ENCODE measurements around the gene GPR4. TPM values are rescaled to one million over a fixed set of nuclear protein-coding genes. Genes with fewer than 3 reads are reported as not detected.

The GPR4 gene
- total RNA-seq, 1 donor, result not detected

DNA sequence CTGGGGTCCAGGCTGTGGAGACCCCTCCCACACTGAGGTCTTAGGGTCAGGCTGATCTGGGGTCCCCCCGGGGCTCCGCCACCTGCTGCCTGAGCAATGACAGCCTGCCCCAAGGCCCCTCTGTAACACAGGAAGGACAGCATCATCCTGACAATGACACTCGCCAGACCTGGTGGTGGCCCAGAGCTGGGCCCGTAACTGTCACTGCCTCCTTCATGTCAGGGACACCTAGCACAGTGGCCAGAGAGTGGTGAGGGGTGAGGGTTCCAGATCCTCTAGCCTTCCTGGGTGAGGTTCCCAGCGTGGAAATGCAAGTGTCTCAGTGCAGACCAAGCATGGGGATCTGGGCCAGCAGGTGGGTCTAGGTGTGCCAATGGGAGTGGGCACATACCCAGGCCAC lies 45.2 kb downstream of the GPR4 start:
- H4K20me1 ChIP-seq (ENCODE audit: insufficient read depth, low read length), result peaks cover 26% of the 10 kb centered on the region
- TF ChIP-seq, protein P1, sequence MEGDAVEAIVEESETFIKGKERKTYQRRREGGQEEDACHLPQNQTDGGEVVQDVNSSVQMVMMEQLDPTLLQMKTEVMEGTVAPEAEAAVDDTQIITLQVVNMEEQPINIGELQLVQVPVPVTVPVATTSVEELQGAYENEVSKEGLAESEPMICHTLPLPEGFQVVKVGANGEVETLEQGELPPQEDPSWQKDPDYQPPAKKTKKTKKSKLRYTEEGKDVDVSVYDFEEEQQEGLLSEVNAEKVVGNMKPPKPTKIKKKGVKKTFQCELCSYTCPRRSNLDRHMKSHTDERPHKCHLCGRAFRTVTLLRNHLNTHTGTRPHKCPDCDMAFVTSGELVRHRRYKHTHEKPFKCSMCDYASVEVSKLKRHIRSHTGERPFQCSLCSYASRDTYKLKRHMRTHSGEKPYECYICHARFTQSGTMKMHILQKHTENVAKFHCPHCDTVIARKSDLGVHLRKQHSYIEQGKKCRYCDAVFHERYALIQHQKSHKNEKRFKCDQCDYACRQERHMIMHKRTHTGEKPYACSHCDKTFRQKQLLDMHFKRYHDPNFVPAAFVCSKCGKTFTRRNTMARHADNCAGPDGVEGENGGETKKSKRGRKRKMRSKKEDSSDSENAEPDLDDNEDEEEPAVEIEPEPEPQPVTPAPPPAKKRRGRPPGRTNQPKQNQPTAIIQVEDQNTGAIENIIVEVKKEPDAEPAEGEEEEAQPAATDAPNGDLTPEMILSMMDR (IDR thresholded peaks at IDR 0.05; ENCODE audit: extremely low read depth, low read depth, low read length), result no peak
- peak; percentile 69 for DNase-seq (ENCODE audit: insufficient read length, low spot score, missing footprints)
- H2AFZ ChIP-seq (ENCODE audit: low read length), result no peak overlapping the region
- no peak overlapping the region for H3K27ac ChIP-seq (ENCODE audit: low read depth, low read length)
- peaks cover 3% of the 10 kb centered on the region for H3K79me2 ChIP-seq (ENCODE audit: insufficient read depth, low read length)
- no peaks in the 10 kb centered on the region for H3K27me3 ChIP-seq (ENCODE audit: insufficient read depth, low read length)
- no peaks in the 10 kb centered on the region for H3K9me3 ChIP-seq (ENCODE audit: low read depth, low read length)
- H3K4me2 ChIP-seq (ENCODE audit: insufficient read depth, low read length), result no peak overlapping the region
- H3K4me1 ChIP-seq (ENCODE audit: insufficient read depth, low read length), result no peaks in the 10 kb centered on the region
- H3K4me3 ChIP-seq (ENCODE audit: insufficient read depth, low read length), result no peak overlapping the region
- no peaks in the 10 kb centered on the region for H3K36me3 ChIP-seq (ENCODE audit: insufficient read depth, low read length)

DNA sequence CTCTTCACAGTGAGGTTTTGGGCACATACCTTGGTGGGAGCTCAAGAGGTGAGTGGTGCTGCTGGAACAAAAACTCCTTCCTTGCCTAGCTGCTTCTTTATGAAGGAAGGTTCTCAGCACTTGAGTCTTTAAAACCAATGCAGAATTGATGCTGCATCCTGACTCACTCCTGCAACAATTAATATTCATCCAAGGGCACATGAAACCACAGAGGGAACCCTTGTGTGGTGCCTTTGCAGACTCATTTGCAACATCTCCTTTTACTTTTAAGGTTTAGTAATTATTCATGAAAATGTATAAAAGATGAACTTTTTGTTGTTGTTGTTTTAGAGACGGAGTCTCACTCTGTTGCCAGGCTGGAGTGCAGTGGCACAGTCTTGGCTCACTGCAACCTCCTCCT lies 47.5 kb downstream of the GPR4 start:
- Histone ChIP-seq H3K27me3 (ENCODE audit: insufficient read depth, low read length) (no peaks in the 10 kb centered on the region), H2AFZ (ENCODE audit: low read length) (no peak overlapping the region), H3K36me3 (ENCODE audit: insufficient read depth, low read length) (no peaks in the 10 kb centered on the region), H3K9me3 (ENCODE audit: low read depth, low read length) (no peaks in the 10 kb centered on the region), H3K4me1 (ENCODE audit: insufficient read depth, low read length) (no peaks in the 10 kb centered on the region), H3K4me2 (ENCODE audit: insufficient read depth, low read length) (no peak overlapping the region), H3K27ac (ENCODE audit: low read depth, low read length) (no peak overlapping the region), H3K4me3 (ENCODE audit: insufficient read depth, low read length) (no peak overlapping the region), H3K79me2 (ENCODE audit: insufficient read depth, low read length) (peaks cover 3% of the 10 kb centered on the region), H4K20me1 (ENCODE audit: insufficient read depth, low read length) (peaks cover 23% of the 10 kb centered on the region)
- peak; percentile 80 for DNase-seq (ENCODE audit: insufficient read length, low spot score, missing footprints)
- TF ChIP-seq, protein P1 (IDR thresholded peaks at IDR 0.05; ENCODE audit: extremely low read depth, low read depth, low read length), result no peak

DNA sequence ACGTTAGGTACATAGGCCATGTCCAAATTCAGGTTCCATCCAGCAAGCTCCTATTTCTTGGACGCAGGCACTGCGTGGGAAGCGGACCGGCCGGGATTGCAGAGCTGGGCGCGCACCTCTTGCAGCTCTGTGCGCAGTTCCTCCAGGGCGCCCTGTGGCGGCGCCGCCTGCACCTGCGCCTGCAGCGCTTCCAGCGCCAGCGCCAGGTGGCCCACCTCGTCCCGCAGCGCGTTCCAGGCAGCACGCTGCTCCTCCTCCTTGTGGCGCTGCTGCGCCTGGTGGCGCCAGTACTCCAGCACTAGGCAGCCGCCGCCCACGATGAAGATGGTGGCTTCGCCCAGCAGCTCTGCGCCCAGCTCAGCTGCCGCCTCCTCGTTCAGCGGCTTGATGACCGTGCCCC lies 48.5 kb downstream of the GPR4 start:
- Histone ChIP-seq H2AFZ (ENCODE audit: low read length) (no peak overlapping the region), H3K36me3 (ENCODE audit: insufficient read depth, low read length) (no peaks in the 10 kb centered on the region), H3K9me3 (ENCODE audit: low read depth, low read length) (no peaks in the 10 kb centered on the region), H3K4me2 (ENCODE audit: insufficient read depth, low read length) (no peak overlapping the region), H3K4me1 (ENCODE audit: insufficient read depth, low read length) (peaks cover under 1% of the 10 kb centered on the region), H3K27ac (ENCODE audit: low read depth, low read length) (no peak overlapping the region), H3K79me2 (ENCODE audit: insufficient read depth, low read length) (peaks cover 3% of the 10 kb centered on the region), H4K20me1 (ENCODE audit: insufficient read depth, low read length) (peaks cover 23% of the 10 kb centered on the region), H3K27me3 (ENCODE audit: insufficient read depth, low read length) (no peaks in the 10 kb centered on the region), H3K4me3 (ENCODE audit: insufficient read depth, low read length) (no peak overlapping the region)
- TF ChIP-seq, protein P1 (IDR thresholded peaks at IDR 0.05; ENCODE audit: extremely low read depth, low read depth, low read length), result no peak
- peak; percentile 26 for DNase-seq (ENCODE audit: insufficient read length, low spot score, missing footprints)

DNA sequence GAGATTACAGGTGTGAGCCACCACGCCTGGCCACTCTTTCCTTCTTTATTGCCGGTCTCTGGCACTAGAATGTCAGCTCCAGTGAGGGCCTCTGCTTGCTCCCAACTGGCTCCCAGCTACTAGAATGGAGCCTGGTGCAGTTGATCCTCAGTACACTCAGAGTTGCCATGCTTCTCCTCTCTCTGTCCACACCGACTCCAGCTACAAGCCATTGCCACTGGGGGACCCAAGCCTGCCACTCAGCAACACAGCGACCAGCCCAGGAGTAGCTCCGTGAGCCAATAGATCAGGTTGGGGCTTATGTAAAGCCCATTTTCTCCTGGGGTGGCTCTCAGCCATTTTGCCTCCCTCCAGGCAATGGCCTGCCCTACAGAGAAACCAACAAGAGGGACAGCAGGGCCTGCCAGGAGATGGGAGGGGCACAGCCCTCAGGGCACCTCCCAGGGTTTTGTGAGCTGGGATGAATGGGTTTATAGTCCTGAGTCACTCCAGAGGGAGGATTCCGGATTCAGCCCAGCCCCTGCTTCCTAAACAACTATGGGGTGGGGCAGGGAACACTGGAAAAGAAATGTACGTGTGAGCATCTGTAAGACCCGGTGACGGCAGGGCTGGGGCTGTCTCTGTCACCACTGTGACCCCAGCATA lies 53.9 kb downstream of the GPR4 start:
- no peak overlapping the region for H2AFZ ChIP-seq (ENCODE audit: low read length)
- no peak overlapping the region for H3K4me3 ChIP-seq (ENCODE audit: insufficient read depth, low read length)
- H3K36me3 ChIP-seq (ENCODE audit: insufficient read depth, low read length), result no peaks in the 10 kb centered on the region
- no peaks in the 10 kb centered on the region for H3K9me3 ChIP-seq (ENCODE audit: low read depth, low read length)
- no peaks in the 10 kb centered on the region for H3K79me2 ChIP-seq (ENCODE audit: insufficient read depth, low read length)
- H3K27ac ChIP-seq (ENCODE audit: low read depth, low read length), result no peak overlapping the region
- H3K4me1 ChIP-seq (ENCODE audit: insufficient read depth, low read length), result peaks cover 12% of the 10 kb centered on the region
- H4K20me1 ChIP-seq (ENCODE audit: insufficient read depth, low read length), result peaks cover 3% of the 10 kb centered on the region
- DNase-seq (ENCODE audit: insufficient read length, low spot score, missing footprints), result peak; percentile 98
- H3K4me2 ChIP-seq (ENCODE audit: insufficient read depth, low read length), result no peak overlapping the region
- H3K27me3 ChIP-seq (ENCODE audit: insufficient read depth, low read length), result no peaks in the 10 kb centered on the region
- TF ChIP-seq, protein P1 (IDR thresholded peaks at IDR 0.05; ENCODE audit: extremely low read depth, low read depth, low read length), result no peak

Data from osteoblast (primary cell).